Epidermal melanocyte (primary cell): ENCODE data around the gene TNFRSF11A.

Experiments used
- DNase-seq: peaks from one replicate; pipeline ENCODE4 v3.0.0; 2011; ENCODE audit warnings: low spot score; ENCODE audit not compliant: insufficient read length

TNFRSF11A gene

DNA sequence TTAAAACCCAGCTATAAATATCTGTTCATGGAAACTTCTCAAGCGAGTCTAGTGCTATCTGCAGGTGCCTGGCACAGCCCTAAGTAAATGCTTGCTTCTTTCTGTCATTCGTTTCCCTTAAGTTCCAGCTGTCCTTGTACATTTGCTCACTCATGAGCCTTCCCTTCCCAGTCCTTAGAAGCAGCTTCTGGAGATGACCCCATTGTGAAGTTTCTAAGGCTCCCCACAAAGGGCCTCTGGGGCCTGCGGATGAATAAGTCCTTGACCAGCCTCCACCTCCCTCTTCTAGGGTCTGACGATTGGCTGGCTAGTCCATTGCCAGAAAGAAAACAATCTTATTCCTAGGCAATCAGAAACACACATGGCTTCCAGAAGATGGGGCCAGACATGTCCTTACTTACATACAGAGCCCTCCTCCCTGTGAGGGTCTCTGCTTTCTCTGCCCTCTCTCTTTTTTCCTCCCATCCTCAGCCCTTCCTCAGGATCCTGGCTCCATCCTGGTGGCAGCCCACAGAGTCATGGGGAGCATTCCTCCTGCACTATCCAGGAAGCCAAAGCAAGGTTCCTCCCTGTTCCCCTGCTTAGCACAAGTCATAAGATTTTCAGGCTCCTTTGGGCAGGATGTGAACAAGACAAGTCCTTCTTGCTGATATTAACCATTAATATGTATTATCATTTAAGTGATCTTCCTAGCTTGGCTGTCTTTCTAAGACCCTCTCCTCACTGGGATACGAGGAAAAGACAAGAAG, 87.3 kb downstream of the TNFRSF11A start:
- no peak for DNase-seq

DNA sequence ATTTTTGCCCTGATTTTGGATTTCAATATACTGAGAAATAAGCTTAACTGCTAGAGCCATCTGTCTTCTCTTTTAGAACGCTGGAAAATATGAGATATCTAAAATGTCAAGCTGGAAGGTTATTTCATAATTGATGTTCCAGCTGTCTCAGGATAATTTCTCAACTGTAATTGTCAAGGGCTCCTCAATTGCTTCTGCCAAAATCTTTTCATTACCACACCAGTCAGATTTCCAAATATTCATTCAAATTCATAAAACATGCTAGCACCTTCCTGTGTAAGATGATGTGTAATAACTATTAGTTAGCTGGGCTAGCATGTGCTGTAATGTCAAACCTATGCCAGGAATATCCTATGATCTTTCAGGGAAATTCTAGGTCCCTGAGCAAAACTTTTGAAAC, 88.1 kb downstream of the TNFRSF11A start:
- no peak for DNase-seq

GRCh38 chr18:62418258-62418657, 93.1 kb downstream of the TNFRSF11A start:
- no peak for DNase-seq

GRCh38 chr18:62420151-62420512, 95.0 kb downstream of the TNFRSF11A start:
- no peak for DNase-seq

DNA sequence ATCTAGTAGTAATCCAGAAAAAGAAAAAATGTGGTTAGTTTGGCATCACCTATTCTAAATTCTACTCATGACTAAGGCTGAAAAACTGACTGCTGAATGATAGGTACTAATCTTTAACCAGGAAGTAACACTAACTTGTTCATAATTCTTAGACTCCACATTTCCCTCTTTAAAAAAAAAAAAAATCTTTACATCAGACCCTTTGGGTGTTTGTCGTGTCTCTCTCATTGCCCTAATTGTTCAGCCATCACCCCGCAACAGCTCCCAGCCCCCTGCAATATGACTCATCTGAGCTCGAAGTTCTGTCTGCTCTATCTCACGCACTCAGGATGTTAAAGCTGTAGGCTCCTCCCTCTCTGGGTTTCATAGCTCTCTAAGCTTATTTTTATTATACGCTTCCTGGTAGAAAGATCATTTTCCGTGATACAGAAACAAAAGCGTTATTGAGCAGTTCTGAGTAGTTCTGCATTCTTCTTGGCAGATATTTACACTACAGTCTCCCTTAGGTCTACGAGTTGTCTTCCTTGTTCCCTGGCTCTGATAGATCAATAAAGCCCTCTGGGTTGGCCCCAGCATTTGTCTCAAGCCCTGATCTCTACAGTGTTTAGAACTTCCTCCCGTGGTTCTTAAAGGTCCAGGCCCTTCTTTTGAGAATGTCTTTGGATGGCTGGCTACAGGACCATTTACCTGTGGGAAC, 95.6 kb downstream of the TNFRSF11A start:
- peak; percentile 72 for DNase-seq

GRCh38 chr18:62425465-62426190, 100.5 kb downstream of the TNFRSF11A start:
- DNase-seq, result peak; percentile 54

GRCh38 chr18:62426191-62426488, 101.0 kb downstream of the TNFRSF11A start:
- DNase-seq, result no peak

- no peak for DNase-seq
Measured at GRCh38 chr18:62432176-62432575, 107.1 kb downstream of the TNFRSF11A start.

DNA sequence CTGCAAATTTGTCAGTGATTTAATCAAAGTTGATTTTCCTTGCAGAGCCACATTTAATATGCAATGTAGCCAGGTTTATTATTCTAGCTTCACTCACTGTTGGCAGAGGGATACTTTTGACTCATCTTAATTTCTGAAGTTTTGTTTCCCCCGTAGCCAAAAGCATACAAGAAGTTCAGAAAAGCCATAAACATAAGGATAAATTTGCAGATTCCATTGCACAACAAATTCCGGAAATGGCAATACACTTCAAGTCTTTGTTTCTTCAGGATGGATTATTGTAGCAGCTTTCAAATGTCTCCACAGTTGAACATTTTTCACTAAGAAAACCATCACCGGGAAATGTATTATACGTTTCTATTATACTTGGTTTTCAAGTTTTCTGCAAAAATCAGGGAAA, 109.7 kb downstream of the TNFRSF11A start:
- no peak for DNase-seq

GRCh38 chr18:62435435-62436031, 110.4 kb downstream of the TNFRSF11A start:
- DNase-seq, result no peak

- DNase-seq, result no peak
Measured at GRCh38 chr18:62436636-62437234, 111.6 kb downstream of the TNFRSF11A start.

DNA sequence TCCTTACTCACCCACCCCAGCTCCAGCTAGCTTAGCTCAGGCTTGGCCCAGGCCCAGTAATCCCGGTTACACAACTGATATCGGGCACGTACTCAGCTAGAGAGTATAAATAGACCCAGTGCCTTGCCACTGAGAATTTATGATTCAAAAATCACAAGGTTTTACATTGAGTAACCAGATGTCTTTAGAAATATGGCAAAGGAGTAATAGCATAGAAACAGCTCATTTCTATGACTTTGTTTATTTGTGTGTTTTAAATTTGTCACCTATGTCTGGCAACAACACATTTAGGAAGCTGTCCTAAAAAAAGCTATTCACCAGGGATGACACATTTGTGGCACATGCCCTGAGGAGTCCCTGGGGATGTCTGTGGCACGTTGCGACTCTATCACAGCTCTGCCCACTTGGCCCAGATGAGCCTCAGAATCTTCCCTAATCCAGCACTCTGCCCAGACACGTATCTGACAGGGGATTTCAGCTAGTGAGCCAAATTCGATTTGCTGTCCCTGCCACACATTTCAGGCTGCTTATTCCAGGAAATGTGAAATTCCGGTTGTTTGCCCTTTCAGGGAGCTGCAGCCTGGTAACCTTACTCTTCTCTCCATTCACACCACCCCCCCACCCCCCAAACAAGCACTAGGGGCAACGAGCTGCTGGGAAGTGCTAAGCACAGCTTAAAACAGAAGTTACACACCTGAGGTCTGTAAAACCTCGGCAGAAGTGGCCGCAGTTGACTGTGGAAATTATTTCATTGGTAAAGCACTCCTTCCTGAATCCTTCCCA, 112.3 kb downstream of the TNFRSF11A start:
- DNase-seq, result no peak

DNA sequence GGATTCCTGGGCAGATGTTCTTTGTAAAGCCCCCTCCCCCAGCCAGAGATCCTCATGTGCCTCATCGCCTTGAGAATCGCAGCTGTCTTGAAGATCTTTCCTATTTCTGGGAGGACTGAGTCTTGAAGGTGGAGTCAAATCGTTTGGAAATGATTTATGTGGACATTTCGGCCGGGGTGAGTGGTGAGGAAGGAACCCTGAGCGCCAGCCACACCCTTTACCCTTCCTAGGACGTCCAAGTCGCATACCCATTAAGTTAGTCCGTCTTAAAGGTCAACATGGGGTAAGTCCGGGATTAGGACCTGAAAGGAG, 112.9 kb downstream of the TNFRSF11A start:
- no peak for DNase-seq

DNA sequence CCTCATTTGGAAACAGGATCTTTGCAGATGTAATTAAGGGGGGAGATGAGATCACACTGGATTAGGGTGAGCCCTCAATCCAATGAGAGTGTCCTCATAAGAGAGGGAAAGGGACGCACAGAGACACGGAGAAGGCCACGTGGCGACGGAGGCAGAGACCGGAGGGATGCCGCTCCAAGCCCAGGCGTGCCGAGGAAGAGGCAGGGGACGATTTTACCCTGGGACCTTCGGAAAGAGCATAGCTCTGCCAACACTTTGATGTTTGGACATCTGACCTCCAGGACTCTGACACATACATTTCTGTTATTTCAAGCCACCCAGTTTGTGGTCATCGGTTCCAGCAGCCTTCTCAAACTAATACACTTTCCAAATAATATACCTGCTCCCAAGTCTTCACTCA, 113.3 kb downstream of the TNFRSF11A start:
- DNase-seq, result no peak

DNA sequence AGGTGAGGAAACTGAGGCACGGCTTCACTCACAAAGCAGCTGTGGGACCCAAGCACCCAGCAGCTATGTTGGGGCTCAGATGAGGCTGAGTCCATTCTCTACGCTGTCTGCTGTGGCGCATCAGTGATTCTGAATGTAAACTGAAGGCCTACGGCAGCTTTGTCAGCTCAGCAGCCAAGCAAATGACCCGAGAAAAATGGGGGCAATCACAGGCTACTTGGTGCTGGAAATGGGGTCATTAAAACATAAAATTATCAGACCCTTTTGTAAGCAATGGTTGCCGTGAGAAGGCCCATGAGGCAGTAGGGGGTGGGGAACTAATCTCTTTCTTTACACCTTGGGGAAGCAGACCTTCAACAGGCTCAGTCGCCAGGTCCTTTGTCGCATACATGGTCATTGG, 113.8 kb downstream of the TNFRSF11A start:
- no peak for DNase-seq
